ENCODE measurements around the gene SPAAR. TPM values are rescaled to one million over a fixed set of nuclear protein-coding genes. Genes with fewer than 3 reads are reported as not detected.
"Not testable (repeated sequence)": the region's sequence is repeated elsewhere in the genome, so short reads cannot be mapped to it uniquely, and the experiment has no call there.

Gene SPAAR
- total RNA-seq, 1 donor from 2014 or later, result not detected

DNA sequence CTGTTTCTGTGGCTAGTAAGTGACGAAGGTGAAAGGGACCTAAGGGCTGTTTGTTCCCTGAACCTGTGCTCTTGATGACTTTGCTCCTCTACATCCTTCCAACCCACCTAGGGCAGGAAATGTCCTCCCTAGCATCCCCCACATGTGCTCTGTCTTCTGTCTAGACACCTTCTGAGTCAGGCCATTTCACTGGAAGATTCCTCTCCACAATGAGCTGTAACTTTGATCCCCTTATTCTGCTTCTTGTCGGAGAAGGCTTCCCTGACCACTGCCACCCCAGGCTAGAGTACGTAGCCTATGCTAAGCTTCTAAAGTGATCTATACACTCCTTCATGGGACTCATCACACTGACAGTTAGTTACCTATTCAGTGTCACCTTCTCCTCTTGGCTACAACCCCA lies 21.7 kb downstream of the SPAAR start:
- Mint-ChIP-seq H3K27me3 (ENCODE audit: unreplicated experiment) (peaks cover 1% of the 10 kb centered on the region), H3K4me3 (ENCODE audit: unreplicated experiment) (no peak overlapping the region), H3K36me3 (ENCODE audit: unreplicated experiment) (no peaks in the 10 kb centered on the region), H3K27ac (ENCODE audit: unreplicated experiment) (no peak overlapping the region), H3K9me3 (ENCODE audit: unreplicated experiment) (no peaks in the 10 kb centered on the region), H3K4me1 (ENCODE audit: low read depth, unreplicated experiment) (no peaks in the 10 kb centered on the region)
- TF ChIP-seq, protein P1, sequence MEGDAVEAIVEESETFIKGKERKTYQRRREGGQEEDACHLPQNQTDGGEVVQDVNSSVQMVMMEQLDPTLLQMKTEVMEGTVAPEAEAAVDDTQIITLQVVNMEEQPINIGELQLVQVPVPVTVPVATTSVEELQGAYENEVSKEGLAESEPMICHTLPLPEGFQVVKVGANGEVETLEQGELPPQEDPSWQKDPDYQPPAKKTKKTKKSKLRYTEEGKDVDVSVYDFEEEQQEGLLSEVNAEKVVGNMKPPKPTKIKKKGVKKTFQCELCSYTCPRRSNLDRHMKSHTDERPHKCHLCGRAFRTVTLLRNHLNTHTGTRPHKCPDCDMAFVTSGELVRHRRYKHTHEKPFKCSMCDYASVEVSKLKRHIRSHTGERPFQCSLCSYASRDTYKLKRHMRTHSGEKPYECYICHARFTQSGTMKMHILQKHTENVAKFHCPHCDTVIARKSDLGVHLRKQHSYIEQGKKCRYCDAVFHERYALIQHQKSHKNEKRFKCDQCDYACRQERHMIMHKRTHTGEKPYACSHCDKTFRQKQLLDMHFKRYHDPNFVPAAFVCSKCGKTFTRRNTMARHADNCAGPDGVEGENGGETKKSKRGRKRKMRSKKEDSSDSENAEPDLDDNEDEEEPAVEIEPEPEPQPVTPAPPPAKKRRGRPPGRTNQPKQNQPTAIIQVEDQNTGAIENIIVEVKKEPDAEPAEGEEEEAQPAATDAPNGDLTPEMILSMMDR (IDR thresholded peaks at IDR 0.05; ENCODE audit: partially characterized antibody, unreplicated experiment), result no peak
- DNase-seq, result no peak

DNA sequence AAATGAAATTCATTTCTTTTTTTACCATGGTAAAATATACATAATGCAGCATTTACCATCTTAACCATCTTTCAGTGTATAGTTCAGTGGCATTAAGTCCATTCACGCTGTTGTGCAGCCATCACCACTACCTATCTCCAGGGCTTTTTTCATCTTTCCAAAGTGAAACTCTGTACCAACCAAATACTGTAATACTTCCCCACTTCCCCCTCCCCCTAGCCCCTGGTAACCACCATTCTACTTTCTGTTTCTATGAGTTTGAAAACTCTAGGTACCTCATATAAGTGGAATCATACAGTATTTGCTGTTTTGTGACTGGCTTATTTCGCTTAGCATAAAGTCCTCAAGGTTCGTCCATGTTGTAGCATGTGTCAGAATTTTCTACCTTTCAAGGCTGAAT lies 23.4 kb downstream of the SPAAR start:
- TF ChIP-seq, protein P1 (IDR thresholded peaks at IDR 0.05; ENCODE audit: partially characterized antibody, unreplicated experiment), result no peak
- Mint-ChIP-seq H3K4me3 (ENCODE audit: unreplicated experiment) (no peak overlapping the region), H3K27me3 (ENCODE audit: unreplicated experiment) (peaks cover 1% of the 10 kb centered on the region), H3K27ac (ENCODE audit: unreplicated experiment) (no peak overlapping the region), H3K4me1 (ENCODE audit: low read depth, unreplicated experiment) (no peaks in the 10 kb centered on the region), H3K36me3 (ENCODE audit: unreplicated experiment) (peaks cover 4% of the 10 kb centered on the region), H3K9me3 (ENCODE audit: unreplicated experiment) (no peaks in the 10 kb centered on the region)
- no peak for DNase-seq

DNA sequence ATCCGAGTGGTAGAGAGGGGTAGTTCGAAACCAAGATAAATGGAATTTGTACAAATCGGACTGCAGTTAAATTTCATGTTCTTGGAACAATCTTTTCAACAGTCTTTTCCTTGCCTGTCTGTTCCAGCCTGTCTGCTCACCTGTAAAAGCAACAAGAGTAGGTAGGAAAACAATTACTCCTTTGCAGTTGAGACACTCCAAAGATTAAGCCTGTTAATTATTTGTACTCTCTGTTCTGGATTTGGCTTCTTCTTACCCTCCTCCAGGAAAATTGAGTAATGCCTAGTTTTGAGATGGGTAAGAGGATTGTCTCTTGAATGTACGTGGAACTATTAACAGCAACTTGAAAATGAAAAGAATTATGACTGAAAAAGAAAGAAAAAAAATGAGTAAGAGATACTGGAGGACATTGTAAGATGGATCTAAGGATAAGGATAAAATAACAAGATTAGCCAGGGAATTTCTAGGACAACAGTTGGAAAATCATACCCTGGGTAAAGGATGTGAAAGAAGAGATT lies 24.3 kb downstream of the SPAAR start:
- TF ChIP-seq, protein P1 (IDR thresholded peaks at IDR 0.05; ENCODE audit: partially characterized antibody, unreplicated experiment), result no peak
- DNase-seq, result no peak
- Mint-ChIP-seq H3K9me3 (ENCODE audit: unreplicated experiment) (no peaks in the 10 kb centered on the region), H3K27ac (ENCODE audit: unreplicated experiment) (no peak overlapping the region), H3K4me3 (ENCODE audit: unreplicated experiment) (no peak overlapping the region), H3K4me1 (ENCODE audit: low read depth, unreplicated experiment) (no peaks in the 10 kb centered on the region), H3K36me3 (ENCODE audit: unreplicated experiment) (peaks cover 4% of the 10 kb centered on the region), H3K27me3 (ENCODE audit: unreplicated experiment) (peaks cover 1% of the 10 kb centered on the region)

DNA sequence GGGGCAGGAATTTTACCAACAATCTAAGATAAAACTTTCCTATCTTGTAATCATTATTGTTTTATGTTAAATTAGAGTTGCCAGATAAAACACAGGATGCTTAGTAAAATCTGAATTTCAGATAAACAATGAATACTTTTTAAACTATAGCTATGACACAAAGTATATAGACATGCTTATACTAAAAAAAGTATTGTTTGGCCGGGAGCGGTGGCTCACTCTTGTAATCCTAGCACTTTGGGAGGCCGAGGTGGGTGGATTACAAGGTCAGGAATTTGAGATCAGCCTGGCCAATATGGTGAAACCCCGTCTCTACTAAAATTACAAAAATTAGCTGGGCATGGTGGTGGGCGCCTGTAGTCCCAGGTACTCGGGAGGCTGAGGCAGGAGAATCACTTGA lies 24.8 kb downstream of the SPAAR start:
- H3K4me1 Mint-ChIP-seq (ENCODE audit: low read depth, unreplicated experiment); H3K27me3 Mint-ChIP-seq (ENCODE audit: unreplicated experiment); H3K27ac Mint-ChIP-seq (ENCODE audit: unreplicated experiment); DNase-seq; H3K4me3 Mint-ChIP-seq (ENCODE audit: unreplicated experiment); H3K9me3 Mint-ChIP-seq (ENCODE audit: unreplicated experiment); H3K36me3 Mint-ChIP-seq (ENCODE audit: unreplicated experiment): not testable (repeated sequence)

DNA sequence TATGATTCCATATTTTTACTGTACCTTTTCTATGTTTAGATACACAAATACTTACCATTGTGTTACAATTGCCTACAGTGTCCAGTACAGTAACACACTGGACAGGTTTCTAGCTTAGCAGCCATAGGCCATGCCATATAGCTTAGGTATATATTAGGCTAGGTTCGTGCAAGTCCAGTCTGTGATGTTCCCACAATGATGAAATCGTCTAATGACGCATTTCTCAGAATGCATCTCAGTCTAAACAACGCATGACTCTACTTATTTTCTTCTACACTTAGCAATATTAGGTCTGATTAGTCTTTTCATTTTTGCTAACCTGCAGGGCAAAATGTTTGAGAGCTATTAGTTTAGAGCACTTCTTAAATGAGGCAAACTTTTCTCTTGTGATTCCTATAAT lies 26.0 kb downstream of the SPAAR start:
- TF ChIP-seq, protein P1 (IDR thresholded peaks at IDR 0.05; ENCODE audit: partially characterized antibody, unreplicated experiment), result no peak
- no peak for DNase-seq
- no peaks in the 10 kb centered on the region for H3K9me3 Mint-ChIP-seq (ENCODE audit: unreplicated experiment)
- no peaks in the 10 kb centered on the region for H3K4me1 Mint-ChIP-seq (ENCODE audit: low read depth, unreplicated experiment)
- peaks cover 4% of the 10 kb centered on the region for H3K36me3 Mint-ChIP-seq (ENCODE audit: unreplicated experiment)
- H3K27me3 Mint-ChIP-seq (ENCODE audit: unreplicated experiment), result peaks cover 1% of the 10 kb centered on the region
- H3K27ac Mint-ChIP-seq (ENCODE audit: unreplicated experiment), result no peak overlapping the region
- no peak overlapping the region for H3K4me3 Mint-ChIP-seq (ENCODE audit: unreplicated experiment)

All from glutamatergic neuron (in vitro differentiated cells).